GM19372 (cell line): ENCODE measurements around the gene ANGPTL5.
"Not testable (repeated sequence)": the region's sequence is repeated elsewhere in the genome, so short reads cannot be mapped to it uniquely, and the experiment has no call there.

ENCODE experiments used
- ATAC-seq: cut with Tn5 transposase; IDR thresholded peaks from one replicate; pipeline ENCODE4 v1.9.1; 2021; ENCODE audit warnings: mild to moderate bottlenecking, low read depth, moderate library complexity; ENCODE audit not compliant: unreplicated experiment

ANGPTL5 gene

GRCh38 chr11:101916422-101916821 lies at the start of gene ANGPTL5:
ANGPTL5 (minus strand) TSS chr11:101916522; CDS start chr11:101907909, 8,613 bp downstream.
- no peak for ATAC-seq

- not testable (repeated sequence) for ATAC-seq
Measured at GRCh38 chr11:101964200-101964599, 47.9 kb upstream of the ANGPTL5 start.

- ATAC-seq, result no peak
Measured at GRCh38 chr11:101960231-101960630, 43.9 kb upstream of the ANGPTL5 start.

- ATAC-seq, result no peak
Measured at GRCh38 chr11:101955701-101956100, 39.4 kb upstream of the ANGPTL5 start.

- ATAC-seq, result no peak
Measured at GRCh38 chr11:101955278-101955677, 39.0 kb upstream of the ANGPTL5 start.

- no peak for ATAC-seq
Measured at GRCh38 chr11:101949680-101950220, 33.4 kb upstream of the ANGPTL5 start.

- no peak for ATAC-seq
Measured at GRCh38 chr11:101945448-101945847, 29.1 kb upstream of the ANGPTL5 start.

GRCh38 chr11:101944923-101945322 lies 28.6 kb upstream of the ANGPTL5 start:
- ATAC-seq, result no peak

GRCh38 chr11:101940901-101941520 lies 24.7 kb upstream of the ANGPTL5 start:
- no peak for ATAC-seq

GRCh38 chr11:101931692-101932091 lies 15.4 kb upstream of the ANGPTL5 start:
- ATAC-seq, result no peak

GRCh38 chr11:101929294-101929915 lies 13.1 kb upstream of the ANGPTL5 start:
- no peak for ATAC-seq

- no peak for ATAC-seq
Measured at GRCh38 chr11:101923554-101923953, 7.2 kb upstream of the ANGPTL5 start.

GRCh38 chr11:101920992-101921391 lies 4.7 kb upstream of the ANGPTL5 start:
- ATAC-seq, result no peak

GRCh38 chr11:101917226-101917625 lies 904 bp upstream of the ANGPTL5 start:
- no peak for ATAC-seq

GRCh38 chr11:101915791-101916291 lies 481 bp downstream of the ANGPTL5 start:
- ATAC-seq, result peak; percentile 36

GRCh38 chr11:101914738-101915426 lies 1.4 kb downstream of the ANGPTL5 start, which contains the start of gene CEP126:
CEP126 (plus strand) TSS chr11:101915010; CDS start chr11:101915285, 275 bp downstream.
- ATAC-seq, result peak; percentile 99

GRCh38 chr11:101914341-101914737 lies 2.0 kb downstream of the ANGPTL5 start:
- no peak for ATAC-seq

- ATAC-seq, result no peak
Measured at GRCh38 chr11:101913656-101914055, 2.7 kb downstream of the ANGPTL5 start.

- no peak for ATAC-seq
Measured at GRCh38 chr11:101912823-101913284, 3.5 kb downstream of the ANGPTL5 start.

GRCh38 chr11:101909087-101909486 lies 7.2 kb downstream of the ANGPTL5 start:
- ATAC-seq, result no peak

- no peak for ATAC-seq
Measured at GRCh38 chr11:101907815-101908214, 8.5 kb downstream of the ANGPTL5 start.
